Astrocyte (in vitro differentiated cells and primary cell): ENCODE data around the gene MX2.

Experiments used
- EZH2 ChIP-seq: IDR thresholded peaks from 2 replicates; pipeline ENCODE4 v1.6.1; 2012; ENCODE audit warnings: mild to moderate bottlenecking, low read length, inconsistent platforms; ENCODE audit not compliant: insufficient read depth
- TF ChIP-seq, protein P1 (sequence below): IDR thresholded peaks from 2 replicates; pipeline ENCODE4 v1.5.1; 2011; ENCODE audit warnings: low read depth, mild to moderate bottlenecking, inconsistent platforms, low read length, moderate library complexity; ENCODE audit not compliant: insufficient read depth

DNA sequence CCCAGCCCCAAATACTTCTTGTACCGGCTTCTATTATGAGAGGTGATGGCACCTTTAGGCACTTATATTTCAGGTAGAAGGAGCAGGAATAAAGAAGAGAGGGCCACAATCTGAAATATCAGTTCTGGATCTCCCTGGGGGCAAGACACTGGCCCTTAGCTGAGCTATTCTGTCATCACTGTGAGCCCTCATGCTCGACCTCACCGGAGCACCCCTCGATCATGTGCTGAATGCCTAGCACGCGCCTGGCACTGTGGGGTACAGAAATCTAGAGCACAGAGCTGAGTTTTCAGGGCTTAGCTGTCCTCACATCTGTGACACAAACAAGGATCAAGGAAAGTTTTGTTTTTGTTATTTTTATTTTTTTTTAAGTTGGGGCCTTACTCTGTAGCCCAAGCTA, 56.6 kb downstream of the MX2 start:
- TF ChIP-seq, protein P1, sequence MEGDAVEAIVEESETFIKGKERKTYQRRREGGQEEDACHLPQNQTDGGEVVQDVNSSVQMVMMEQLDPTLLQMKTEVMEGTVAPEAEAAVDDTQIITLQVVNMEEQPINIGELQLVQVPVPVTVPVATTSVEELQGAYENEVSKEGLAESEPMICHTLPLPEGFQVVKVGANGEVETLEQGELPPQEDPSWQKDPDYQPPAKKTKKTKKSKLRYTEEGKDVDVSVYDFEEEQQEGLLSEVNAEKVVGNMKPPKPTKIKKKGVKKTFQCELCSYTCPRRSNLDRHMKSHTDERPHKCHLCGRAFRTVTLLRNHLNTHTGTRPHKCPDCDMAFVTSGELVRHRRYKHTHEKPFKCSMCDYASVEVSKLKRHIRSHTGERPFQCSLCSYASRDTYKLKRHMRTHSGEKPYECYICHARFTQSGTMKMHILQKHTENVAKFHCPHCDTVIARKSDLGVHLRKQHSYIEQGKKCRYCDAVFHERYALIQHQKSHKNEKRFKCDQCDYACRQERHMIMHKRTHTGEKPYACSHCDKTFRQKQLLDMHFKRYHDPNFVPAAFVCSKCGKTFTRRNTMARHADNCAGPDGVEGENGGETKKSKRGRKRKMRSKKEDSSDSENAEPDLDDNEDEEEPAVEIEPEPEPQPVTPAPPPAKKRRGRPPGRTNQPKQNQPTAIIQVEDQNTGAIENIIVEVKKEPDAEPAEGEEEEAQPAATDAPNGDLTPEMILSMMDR, result no peak
- TF ChIP-seq EZH2, result no peak
